Skeletal muscle satellite cell (primary cell): ENCODE measurements around the gene CD52.

Experiments
- H3K27me3 ChIP-seq: 2 replicates; pipeline ENCODE4 v1.7.0; 2013; ENCODE audit warnings: low read length; ENCODE audit not compliant: control insufficient read depth, insufficient read depth
- H3K36me3 ChIP-seq: 2 replicates; pipeline ENCODE4 v1.7.0; 2013; ENCODE audit warnings: mild to moderate bottlenecking, control low read depth, low read length; ENCODE audit not compliant: insufficient read depth
- H3K4me1 ChIP-seq: 2 replicates; pipeline ENCODE4 v1.7.0; 2013; ENCODE audit warnings: low read length; ENCODE audit not compliant: control insufficient read depth, insufficient read depth
- H3K4me2 ChIP-seq: 2 replicates; pipeline ENCODE4 v1.7.0; 2013; ENCODE audit warnings: mild to moderate bottlenecking, low read length
- H3K4me3 ChIP-seq: 2 replicates; pipeline ENCODE4 v1.7.0; 2013; ENCODE audit warnings: low read length
- H3K9ac ChIP-seq: 2 replicates; pipeline ENCODE4 v1.7.0; 2013; ENCODE audit warnings: mild to moderate bottlenecking, low read depth, low read length, moderate library complexity
- H3K9me3 ChIP-seq: replicated peaks from 2 replicates; pipeline ENCODE4 v1.7.0; 2013; ENCODE audit warnings: mild to moderate bottlenecking, control low read depth, low read length

Gene CD52

DNA sequence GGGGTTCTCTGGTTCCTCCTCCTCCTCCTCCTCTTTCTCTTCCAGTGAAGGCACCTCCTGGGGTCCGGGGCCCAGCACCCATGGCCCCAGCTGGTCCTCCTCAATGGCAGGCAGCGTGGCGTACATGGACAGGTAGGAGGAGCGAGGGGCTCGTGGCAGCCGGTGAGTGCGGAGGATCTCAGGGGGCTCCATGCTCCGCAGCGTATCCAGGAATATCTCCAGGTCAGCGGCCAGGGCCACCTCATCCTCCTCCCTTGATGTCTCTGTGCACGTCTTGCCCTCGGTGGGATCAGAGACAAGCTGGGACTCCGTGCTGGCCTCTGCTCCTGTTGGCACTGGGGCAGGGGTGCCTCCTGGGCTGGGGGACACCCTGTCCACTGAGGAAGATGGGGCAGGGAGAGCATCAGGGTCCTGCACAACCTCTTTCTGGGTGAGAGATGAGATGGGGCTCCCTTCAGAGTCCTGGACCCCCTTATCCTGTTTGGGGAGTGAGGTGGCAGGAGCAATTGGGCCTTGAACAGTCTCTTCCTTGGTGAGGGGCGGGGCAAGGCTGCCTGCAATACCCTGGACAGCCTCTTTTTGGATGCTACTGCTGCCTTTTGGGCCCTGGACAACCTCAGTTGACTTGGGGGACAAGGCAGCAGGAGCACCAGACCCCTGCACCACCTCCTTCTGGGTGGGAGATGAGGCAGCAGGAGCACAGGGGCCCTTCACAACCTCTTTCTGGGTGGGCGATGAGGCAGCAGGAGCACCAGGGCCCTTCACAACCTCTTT is 26.6 kb downstream of the CD52 start:
- no peak overlapping the region for H3K4me3 ChIP-seq
- H3K27me3 ChIP-seq: peaks cover 46% of the 10 kb centered on the region
- H3K9ac ChIP-seq: no peak overlapping the region
- no peaks in the 10 kb centered on the region for H3K9me3 ChIP-seq
- no peak overlapping the region for H3K4me2 ChIP-seq
- H3K4me1 ChIP-seq: peaks cover 3% of the 10 kb centered on the region
- H3K36me3 ChIP-seq: no peaks in the 10 kb centered on the region

DNA sequence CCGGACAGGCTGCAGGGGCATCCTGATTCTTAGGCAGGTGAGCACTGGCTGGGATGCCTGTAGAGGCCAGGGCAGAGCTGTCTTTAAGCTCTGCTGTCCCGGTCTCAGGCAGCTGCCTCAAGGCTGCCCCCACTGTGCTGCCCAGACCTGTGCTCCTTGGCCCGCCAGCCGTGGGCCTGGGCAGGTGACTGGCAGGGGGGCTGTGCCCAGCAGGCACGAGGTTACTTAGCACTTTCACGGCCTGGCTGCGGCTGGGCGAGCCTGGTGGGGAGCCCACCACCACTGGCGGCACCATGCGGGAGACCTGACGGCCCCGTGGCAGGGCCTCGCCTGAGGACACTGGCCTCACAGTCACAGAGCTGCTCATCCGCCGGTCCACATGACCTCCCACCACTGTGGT is 28.0 kb downstream of the CD52 start:
- H3K36me3 ChIP-seq: no peaks in the 10 kb centered on the region
- no peaks in the 10 kb centered on the region for H3K9me3 ChIP-seq
- no peak overlapping the region for H3K4me3 ChIP-seq
- no peak overlapping the region for H3K9ac ChIP-seq
- peaks cover 38% of the 10 kb centered on the region for H3K27me3 ChIP-seq
- no peak overlapping the region for H3K4me2 ChIP-seq
- H3K4me1 ChIP-seq: peaks cover 5% of the 10 kb centered on the region

DNA sequence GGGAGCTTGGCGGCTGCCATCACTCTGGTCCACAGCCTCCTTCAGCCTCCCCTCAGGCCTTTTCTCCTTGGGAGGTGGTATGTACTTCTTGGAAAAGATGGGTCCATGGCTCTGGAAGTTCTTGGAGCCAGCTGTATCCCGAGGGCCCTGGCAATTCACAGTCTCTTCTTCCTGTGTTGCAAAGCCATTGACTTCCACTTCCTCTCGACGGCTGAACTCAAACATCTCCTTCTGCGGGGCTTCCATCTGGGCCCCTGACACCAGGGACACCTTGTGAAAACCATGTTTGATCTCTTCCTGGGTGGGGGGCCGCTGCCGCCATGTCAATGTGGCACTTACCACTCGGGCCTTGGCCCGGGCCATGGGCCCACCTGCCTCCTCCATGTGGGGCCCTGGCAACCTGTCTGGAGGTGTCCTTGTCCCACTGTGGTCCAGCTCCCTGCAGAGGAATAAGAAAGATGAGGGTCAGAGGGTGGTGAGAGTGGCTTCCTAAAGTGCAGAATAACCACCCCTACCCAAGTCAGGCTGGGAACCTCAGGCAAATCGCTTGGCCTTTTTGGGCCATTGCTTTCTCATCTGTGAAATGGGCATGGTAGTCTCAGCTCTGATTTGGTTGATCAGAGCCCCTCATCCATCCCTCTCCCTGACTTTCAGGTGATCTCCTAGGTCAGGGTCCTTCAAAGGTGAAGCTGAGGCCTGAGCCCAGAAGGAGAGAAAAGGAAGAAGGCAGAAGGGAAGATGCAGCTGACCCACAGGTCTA is 28.7 kb downstream of the CD52 start:
- H3K36me3 ChIP-seq: no peaks in the 10 kb centered on the region
- H3K4me1 ChIP-seq: peaks cover 5% of the 10 kb centered on the region
- H3K4me3 ChIP-seq: no peak overlapping the region
- no peaks in the 10 kb centered on the region for H3K9me3 ChIP-seq
- H3K4me2 ChIP-seq: no peak overlapping the region
- no peak overlapping the region for H3K9ac ChIP-seq
- peaks cover 36% of the 10 kb centered on the region for H3K27me3 ChIP-seq

DNA sequence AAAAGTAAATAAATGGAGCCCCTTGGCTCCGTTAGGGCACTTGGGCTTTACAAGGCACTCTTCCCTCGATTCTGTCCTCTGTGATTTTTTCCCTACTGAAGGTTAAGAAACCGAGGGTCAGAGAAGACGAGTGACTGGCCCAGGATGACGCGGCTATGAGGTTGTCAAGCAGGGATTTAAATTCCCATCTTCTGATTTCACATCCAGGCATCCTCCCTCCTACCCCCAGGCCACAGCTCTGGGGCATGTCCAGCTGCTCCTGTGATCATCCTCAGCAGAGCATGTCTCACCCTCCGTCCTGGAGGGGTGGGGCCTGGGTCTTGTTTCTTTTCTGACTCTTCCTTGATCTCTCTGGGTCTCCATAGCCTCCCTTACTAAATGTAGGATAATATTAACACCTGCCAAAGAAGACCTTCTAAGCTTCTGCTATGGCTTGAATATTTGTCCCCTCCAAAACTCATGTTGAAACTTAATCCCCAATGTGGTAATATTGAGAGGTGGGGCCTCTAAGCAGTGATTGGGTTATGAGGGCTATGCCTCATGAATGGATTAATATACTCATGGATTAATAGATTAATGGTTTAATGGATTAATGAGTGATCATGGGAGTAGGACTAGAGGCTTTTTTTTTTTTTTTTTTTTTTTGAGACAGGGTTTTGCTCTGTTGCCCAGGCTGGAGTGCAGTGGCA is 31.6 kb downstream of the CD52 start:
- Histone ChIP-seq H3K4me2 (peak overlapping the region; percentile 23), H3K9ac (no peak overlapping the region), H3K9me3 (no peaks in the 10 kb centered on the region), H3K4me3 (no peak overlapping the region), H3K36me3 (no peaks in the 10 kb centered on the region), H3K27me3 (peaks cover 10% of the 10 kb centered on the region), H3K4me1 (peaks cover 5% of the 10 kb centered on the region)

DNA sequence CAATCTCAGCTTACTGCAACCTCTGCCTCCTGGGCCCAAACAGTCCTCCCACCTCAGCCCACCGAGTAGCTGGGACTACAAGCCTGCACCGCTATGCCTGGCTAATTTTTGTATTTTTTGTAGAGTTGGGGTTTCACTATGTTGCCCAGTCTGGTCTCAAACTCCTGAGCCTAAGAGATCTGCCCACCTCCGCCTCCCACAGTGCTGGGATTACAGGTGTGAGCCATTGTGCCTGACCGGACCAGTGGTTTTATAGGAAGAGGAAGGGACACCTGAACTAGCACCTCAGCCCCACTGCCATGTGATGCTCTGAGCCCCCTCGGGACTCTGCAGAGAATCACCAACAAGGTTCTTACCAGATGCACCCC is 32.1 kb downstream of the CD52 start:
- H3K9ac ChIP-seq: no peak overlapping the region
- no peaks in the 10 kb centered on the region for H3K36me3 ChIP-seq
- H3K9me3 ChIP-seq: no peaks in the 10 kb centered on the region
- H3K4me3 ChIP-seq: no peak overlapping the region
- H3K4me2 ChIP-seq: no peak overlapping the region
- peaks cover 5% of the 10 kb centered on the region for H3K4me1 ChIP-seq
- peaks cover 5% of the 10 kb centered on the region for H3K27me3 ChIP-seq

DNA sequence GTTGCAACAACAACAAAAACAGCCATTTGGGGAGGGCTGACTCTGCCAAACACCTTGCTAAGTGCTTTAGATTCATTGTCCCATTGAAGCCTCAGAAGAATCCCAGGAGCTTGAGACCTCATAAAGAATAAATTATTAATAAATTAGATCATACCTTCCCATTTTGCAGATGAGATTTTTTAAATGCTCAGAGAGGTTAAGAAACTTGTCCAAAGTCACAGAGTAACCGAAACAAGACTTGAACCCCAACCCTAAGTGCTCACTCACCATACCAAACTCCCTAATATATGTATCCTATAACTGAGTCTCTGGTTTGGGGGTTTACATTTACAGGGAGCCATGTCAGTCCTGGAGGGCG is 32.6 kb downstream of the CD52 start:
- Histone ChIP-seq H3K4me3 (no peak overlapping the region), H3K27me3 (peaks cover 8% of the 10 kb centered on the region)

DNA sequence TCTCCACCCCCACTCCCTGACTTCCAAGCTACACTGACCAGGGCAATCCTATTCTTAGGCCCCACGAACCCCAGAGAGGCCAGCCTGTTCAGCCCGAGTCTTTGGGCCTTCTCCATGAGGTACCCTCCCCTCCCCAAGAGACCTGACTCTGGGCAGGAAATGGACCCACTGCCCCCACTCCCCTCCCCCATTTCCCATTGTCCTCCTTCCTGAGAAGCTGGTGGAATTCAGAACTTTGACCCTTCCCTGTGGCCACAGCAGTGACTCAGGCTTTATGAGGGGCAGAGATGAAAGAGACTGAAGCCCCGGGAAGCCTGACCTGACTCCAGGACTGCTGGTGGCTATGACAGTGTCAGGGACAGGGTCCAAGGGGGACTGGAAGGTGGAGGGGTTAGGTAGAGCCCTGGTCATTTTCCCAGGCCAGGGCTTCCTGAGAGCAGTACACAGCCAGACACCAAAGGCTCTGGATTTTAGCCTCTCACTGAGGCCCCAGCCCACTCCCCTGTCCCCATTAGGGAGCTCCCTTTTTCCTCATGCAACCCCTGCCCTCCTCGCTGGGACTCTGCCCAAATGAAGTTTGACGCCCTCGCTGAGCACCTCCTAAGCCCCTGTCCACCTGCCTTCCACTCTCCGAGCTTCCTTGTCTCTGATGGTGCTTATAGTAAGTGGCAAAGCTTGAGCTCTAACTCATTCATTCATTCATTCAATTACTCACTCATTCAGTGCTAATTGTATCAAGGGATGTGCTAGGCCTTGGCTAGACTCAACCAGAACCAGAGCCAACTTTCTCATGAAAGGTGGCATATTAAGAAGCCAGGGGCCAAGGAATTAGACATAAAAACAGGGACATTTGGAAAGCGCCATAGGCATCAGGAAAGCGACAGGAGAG is 33.2 kb downstream of the CD52 start:
- Histone ChIP-seq H3K36me3 (no peaks in the 10 kb centered on the region), H3K27me3 (peaks cover 13% of the 10 kb centered on the region), H3K4me3 (no peak overlapping the region), H3K9ac (no peak overlapping the region), H3K4me1 (peaks cover 5% of the 10 kb centered on the region), H3K9me3 (no peaks in the 10 kb centered on the region), H3K4me2 (no peak overlapping the region)

More for the DNA sequence above, 32.6 kb downstream of the CD52 start:
- H3K4me2 ChIP-seq: no peak overlapping the region
- H3K4me1 ChIP-seq: peaks cover 5% of the 10 kb centered on the region
- no peak overlapping the region for H3K9ac ChIP-seq
- H3K36me3 ChIP-seq: no peaks in the 10 kb centered on the region
- H3K9me3 ChIP-seq: no peaks in the 10 kb centered on the region

DNA sequence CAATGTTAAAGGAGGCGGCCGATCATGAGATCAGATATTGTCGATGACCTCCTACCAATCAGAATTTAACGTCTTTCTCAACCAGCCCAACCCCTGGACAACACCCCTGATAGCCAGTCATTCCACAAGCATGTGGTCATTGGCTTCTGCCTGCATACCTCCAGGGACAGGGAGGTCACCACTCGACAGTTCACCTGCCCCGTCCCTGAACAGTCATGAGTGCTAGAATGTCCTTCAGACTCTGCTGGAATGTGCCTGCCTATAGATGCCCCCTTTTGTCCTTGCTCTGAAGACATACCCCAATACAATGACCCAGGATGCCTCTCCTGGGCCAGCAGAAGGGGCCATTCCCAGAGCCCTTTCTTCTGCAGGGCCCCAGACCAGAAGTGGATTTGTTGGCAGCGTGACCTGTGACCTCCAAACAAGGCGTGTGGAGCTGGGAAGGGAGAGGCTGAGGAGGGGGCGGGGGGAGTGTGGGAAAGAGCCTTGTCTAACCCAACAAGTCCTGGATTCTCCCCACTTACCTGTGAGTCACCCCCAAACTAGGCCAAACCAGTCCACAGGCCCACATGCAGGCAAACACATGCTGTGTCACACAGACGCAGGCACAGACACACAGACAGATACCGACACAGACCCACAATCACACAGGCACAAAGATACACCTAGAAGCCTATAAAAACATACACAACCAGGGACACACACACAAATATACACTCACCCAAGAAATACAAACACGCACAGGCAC is 34.0 kb downstream of the CD52 start:
- no peak overlapping the region for H3K4me2 ChIP-seq
- H3K27me3 ChIP-seq: peaks cover 16% of the 10 kb centered on the region
- no peak overlapping the region for H3K4me3 ChIP-seq
- no peak overlapping the region for H3K9ac ChIP-seq
- no peaks in the 10 kb centered on the region for H3K9me3 ChIP-seq
- H3K36me3 ChIP-seq: no peaks in the 10 kb centered on the region
- peaks cover 5% of the 10 kb centered on the region for H3K4me1 ChIP-seq

DNA sequence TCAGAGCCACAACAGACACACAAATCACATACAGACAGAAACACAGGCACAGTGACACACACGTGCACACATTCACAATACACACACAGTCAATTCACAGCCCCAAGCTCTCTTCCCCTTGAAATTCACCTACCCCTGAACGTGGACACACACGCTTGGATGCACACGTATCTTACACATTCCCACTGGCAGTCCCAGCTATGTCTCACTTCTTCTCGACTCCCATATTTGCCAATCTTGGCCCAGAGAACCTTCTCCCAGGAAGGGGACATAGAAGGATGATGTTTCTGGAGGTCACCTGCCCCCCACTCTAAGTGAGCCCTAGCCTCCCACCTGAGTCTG is 34.6 kb downstream of the CD52 start:
- no peak overlapping the region for H3K4me3 ChIP-seq
- H3K4me1 ChIP-seq: peaks cover 5% of the 10 kb centered on the region
- peaks cover 13% of the 10 kb centered on the region for H3K27me3 ChIP-seq
- H3K4me2 ChIP-seq: no peak overlapping the region
- H3K9me3 ChIP-seq: no peaks in the 10 kb centered on the region
- H3K9ac ChIP-seq: no peak overlapping the region
- H3K36me3 ChIP-seq: no peaks in the 10 kb centered on the region

DNA sequence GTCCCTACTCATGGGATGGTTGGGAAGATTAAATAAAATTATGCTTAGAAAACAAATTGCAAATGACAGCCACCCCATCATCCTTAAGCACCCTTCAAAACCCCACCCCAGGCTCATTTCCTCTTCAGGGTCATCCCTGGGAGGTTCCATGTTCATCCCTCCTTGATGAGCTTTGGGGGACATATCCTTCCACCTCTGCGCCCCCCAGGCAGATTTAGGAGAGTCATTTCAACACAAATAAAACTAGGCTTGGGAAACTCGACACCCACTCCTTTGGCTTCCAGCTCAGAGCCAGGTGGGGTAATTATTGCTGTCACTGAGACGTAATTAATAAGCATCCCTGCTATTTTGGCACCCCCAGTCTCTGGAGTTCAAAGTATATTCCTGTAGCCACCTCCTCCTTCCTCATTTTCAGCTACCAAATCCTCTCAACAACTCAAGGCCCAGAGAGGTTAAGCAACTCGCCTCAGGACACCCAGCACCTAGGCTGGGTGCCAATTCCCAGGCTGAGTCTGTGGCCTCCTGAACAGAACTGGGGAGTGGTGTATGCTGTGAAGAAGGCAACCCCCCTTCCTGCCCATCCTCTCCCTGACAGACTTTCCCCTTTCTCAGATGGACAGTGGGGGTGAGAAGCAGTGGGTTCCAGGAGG is 35.6 kb downstream of the CD52 start:
- Histone ChIP-seq H3K4me3 (no peak overlapping the region), H3K27me3 (peaks cover 13% of the 10 kb centered on the region), H3K9ac (no peak overlapping the region), H3K4me1 (peaks cover 5% of the 10 kb centered on the region), H3K4me2 (no peak overlapping the region), H3K36me3 (no peaks in the 10 kb centered on the region), H3K9me3 (no peaks in the 10 kb centered on the region)
